Transverse colon (tissue), 4 donors: ENCODE data around the gene TCERG1L.

Experiments used
- POLR2A ChIP-seq: fragments of 450-650 bp; IDR thresholded peaks from one replicate; pipeline ENCODE4 v1.6.1; 2016; ENCODE audit warnings: antibody characterized with exemption, mild to moderate bottlenecking, moderate library complexity
- POLR2AphosphoS5 ChIP-seq, 3 donors: sonication (generic); formaldehyde crosslinking; IDR thresholded peaks; one replicate each; pipeline ENCODE4 v1.6.1; 2016; ENCODE audit warnings: antibody characterized with exemption in 3 of 3
- TF ChIP-seq, protein P1 (sequence below), 5 experiments: fragments of 200-600 bp in 3 of 5; fragments of 450-650 bp in 2 of 5; sonication (generic) in 3 of 5; IDR thresholded peaks; 1 replicate in 2 of 5; 2 replicates in 3 of 5; pipeline ENCODE4 v1.5.1; 2016 to 2017; ENCODE audit warnings: antibody characterized with exemption in 5 of 5, inconsistent platforms in 3 of 5, mild to moderate bottlenecking in 2 of 5, moderate library complexity in 1 of 5

DNA sequence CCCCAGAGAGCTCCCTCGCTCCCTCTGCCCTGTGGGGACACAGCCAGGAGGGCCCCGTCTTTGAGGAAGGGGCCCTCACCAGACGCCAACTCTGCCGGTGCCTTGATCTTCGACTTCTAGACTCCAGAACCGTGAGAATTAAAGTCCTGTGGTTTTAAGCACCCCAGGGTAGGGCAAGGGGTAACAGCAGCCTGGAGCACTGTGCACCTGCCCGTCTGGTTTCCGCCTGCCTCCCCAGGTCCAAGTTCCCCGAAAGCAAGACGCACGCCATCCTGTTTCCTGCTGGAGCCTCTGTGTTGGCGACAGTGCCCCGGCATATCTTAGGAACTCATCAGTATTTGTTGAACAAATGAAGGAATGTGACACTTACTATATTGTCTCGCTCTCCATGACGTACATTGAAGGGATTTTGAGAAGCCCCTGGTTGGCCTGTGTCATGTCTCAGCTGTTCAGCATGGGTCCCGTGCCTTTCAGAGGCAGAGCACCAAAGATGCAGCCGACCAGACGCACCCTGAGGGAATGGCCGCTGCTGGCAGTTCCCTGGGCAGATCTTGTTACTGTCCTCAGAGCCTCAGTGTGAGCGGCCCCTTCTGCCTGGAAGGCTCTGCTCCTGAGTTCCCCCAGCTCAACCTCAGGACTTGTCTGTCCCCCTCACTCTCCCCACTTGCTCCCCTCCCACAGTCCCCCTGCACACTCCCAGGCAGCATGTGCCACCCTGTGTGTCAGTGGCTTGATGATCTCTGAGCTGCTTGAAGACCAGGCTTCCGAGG, 226.2 kb downstream of the TCERG1L start:
- TF ChIP-seq, protein P1, sequence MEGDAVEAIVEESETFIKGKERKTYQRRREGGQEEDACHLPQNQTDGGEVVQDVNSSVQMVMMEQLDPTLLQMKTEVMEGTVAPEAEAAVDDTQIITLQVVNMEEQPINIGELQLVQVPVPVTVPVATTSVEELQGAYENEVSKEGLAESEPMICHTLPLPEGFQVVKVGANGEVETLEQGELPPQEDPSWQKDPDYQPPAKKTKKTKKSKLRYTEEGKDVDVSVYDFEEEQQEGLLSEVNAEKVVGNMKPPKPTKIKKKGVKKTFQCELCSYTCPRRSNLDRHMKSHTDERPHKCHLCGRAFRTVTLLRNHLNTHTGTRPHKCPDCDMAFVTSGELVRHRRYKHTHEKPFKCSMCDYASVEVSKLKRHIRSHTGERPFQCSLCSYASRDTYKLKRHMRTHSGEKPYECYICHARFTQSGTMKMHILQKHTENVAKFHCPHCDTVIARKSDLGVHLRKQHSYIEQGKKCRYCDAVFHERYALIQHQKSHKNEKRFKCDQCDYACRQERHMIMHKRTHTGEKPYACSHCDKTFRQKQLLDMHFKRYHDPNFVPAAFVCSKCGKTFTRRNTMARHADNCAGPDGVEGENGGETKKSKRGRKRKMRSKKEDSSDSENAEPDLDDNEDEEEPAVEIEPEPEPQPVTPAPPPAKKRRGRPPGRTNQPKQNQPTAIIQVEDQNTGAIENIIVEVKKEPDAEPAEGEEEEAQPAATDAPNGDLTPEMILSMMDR (IDR thresholded peaks at IDR 0.05), result no peak
- TF ChIP-seq POLR2AphosphoS5 (IDR thresholded peaks at IDR 0.05) (no peak), POLR2A (no peak)
